Measurements from ENCODE around the gene ADAMTS13. TPM values are rescaled to one million over a fixed set of nuclear protein-coding genes. Genes with fewer than 3 reads are reported as not detected.

Gene ADAMTS13
- total RNA-seq, 2 experiments from 2014 or later, result 2.2 to 2.6 TPM

DNA sequence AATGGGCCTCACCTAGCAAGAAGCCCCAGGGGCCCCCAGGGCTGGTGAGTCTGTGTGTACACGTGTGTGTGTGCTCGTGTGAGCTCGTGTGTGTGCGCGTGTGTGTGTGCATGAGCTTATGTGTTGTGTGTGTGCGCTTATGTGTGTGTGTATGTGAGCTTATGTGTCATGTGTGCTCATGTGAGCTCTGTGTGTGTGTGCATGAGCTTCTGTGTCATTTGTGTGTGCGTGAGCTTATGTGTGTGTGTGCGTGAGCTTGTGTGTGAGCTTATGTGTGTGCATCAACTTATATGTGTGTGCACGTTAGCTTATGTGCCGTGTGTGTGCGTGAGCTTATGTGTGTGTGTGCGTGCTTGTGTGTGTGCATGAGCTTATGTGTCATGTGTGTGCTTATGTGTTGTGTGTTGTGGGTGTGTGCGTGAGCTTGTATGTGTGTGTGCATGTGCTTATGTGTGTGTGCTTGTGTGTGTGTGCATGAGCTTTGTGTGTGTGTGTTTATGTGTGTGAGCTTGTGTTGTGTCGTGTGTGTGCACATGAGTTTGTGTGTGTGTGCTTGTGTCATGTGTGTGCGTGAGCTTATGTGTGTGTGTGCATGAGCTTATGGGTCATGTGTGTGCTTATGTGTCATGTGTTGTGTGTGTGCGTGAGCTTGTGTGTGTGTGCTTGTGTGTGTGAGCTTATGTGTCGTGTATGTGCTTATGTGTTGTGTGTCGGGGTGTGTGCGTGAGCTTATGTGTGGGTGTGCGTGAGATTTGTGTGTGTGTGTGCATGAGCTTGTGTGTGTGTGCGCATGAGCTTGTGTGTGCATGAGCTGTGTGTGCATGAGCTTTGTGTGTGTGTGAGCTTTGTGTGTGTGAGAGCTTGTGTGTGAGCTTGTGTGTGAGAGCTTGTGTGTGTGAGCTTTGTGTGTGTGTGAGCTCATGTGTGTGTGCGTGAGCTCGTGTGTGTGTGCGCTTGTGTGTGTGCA lies 73.4 kb downstream of the ADAMTS13 start:
- Histone ChIP-seq H3K4me1 (ENCODE audit: insufficient read depth, low read length) (no peaks in the 10 kb centered on the region), H3K27me3 (ENCODE audit: control insufficient read depth in 1 of 2, insufficient read depth in 2 of 2, low read length in 2 of 2) (peaks cover 0 to 5% of the 10 kb centered on the region in 2 experiments), H3K4me3 (ENCODE audit: low read length) (no peak overlapping the region), H3K27ac (ENCODE audit: low read depth in 1 of 2, low read length in 2 of 2) (no peak overlapping the region), H3K9me3 (ENCODE audit: control insufficient read depth in 1 of 2, insufficient read depth in 1 of 2, low read length in 2 of 2) (peaks cover 0 to 7% of the 10 kb centered on the region in 2 experiments), H3K36me3 (ENCODE audit: insufficient read depth, low read length) (no peaks in the 10 kb centered on the region)
- no peak overlapping the region for H3K4me3 Mint-ChIP-seq
- POLR2A ChIA-PET, result interaction anchor here (0.7 kb wide), 1 partner anchor 55 kb away, joined by 3 read pairs; no protein-coding TSS in a partner anchor
- no peaks in the 10 kb centered on the region for H3K4me1 Mint-ChIP-seq (ENCODE audit: low read depth)
- ATAC-seq (ENCODE audit: poor library complexity) (no peak), DNase-seq (no peak)
- TF ChIP-seq, protein P1, sequence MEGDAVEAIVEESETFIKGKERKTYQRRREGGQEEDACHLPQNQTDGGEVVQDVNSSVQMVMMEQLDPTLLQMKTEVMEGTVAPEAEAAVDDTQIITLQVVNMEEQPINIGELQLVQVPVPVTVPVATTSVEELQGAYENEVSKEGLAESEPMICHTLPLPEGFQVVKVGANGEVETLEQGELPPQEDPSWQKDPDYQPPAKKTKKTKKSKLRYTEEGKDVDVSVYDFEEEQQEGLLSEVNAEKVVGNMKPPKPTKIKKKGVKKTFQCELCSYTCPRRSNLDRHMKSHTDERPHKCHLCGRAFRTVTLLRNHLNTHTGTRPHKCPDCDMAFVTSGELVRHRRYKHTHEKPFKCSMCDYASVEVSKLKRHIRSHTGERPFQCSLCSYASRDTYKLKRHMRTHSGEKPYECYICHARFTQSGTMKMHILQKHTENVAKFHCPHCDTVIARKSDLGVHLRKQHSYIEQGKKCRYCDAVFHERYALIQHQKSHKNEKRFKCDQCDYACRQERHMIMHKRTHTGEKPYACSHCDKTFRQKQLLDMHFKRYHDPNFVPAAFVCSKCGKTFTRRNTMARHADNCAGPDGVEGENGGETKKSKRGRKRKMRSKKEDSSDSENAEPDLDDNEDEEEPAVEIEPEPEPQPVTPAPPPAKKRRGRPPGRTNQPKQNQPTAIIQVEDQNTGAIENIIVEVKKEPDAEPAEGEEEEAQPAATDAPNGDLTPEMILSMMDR (IDR thresholded peaks at IDR 0.05), result no peak
- intact Hi-C loops (cut with DNase I, micrococcal nuclease), result no loop called here
- H3K36me3 Mint-ChIP-seq (ENCODE audit: low read depth), result no peaks in the 10 kb centered on the region
- CTCF ChIA-PET, result no interaction called here
- no peaks in the 10 kb centered on the region for H3K9me3 Mint-ChIP-seq
- peaks cover 7% of the 10 kb centered on the region for H3K27me3 Mint-ChIP-seq
- H3K27ac Mint-ChIP-seq, result no peak overlapping the region

DNA sequence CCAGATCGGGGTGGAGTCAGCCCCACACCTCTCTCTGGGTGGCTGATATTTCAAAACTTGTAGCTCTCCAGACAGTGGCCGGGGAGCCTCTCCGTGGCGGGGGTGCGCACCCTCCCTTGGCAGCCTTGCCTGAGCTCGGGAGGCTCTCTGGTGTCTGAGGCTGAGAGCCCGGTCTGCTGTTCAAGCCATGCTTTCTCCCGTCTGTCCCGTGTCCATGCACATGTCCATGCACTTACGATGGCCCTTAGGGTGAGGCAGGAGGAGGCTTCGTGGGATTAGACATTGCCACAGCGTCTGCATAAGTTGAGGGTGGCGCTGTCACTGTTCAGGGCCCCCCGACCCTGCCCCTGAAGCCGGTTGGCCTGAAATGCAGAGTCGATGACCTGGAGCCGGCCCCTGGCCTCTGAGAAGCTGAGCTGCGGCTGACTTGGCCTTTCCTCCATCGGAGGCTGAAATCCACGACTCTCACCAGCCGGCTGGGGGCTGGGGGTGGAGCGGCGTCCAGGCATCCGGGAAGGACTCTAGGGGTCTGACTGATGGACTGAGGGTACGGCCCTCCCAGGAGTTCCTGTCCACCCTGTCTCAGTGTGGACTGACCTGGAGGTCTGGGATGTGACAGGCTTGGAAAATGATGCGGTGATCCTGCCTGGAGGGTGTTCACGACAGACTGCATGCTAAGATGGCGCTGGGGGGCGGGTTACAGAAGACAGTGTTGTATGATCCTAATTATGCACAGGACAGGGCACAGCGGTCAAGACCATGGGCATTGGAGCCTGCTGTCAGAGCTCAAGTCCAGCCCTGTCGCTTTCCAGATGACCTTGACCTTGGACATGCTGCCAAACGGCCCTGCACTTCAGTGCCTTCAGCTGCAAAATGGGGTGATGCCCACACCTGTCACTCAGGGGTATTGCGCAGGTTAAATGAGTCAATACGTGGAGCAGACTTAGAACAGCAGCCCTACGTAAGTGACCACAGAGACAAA lies 75.0 kb downstream of the ADAMTS13 start:
- peaks cover 0 to 2% of the 10 kb centered on the region in 2 experiments for H3K27me3 ChIP-seq (ENCODE audit: control insufficient read depth in 1 of 2, insufficient read depth in 2 of 2, low read length in 2 of 2)
- Mint-ChIP-seq H3K27ac (no peak overlapping the region), H3K27me3 (peaks cover 7% of the 10 kb centered on the region), H3K9me3 (peaks cover 3% of the 10 kb centered on the region), H3K4me1 (ENCODE audit: low read depth) (no peaks in the 10 kb centered on the region), H3K36me3 (ENCODE audit: low read depth) (no peaks in the 10 kb centered on the region), H3K4me3 (no peak overlapping the region)
- POLR2A ChIA-PET, result no interaction called here
- TF ChIP-seq, protein P1 (IDR thresholded peaks at IDR 0.05), result no peak
- DNase-seq (no peak), ATAC-seq (ENCODE audit: poor library complexity) (no peak)
- no peak overlapping the region for H3K27ac ChIP-seq (ENCODE audit: low read depth in 1 of 2, low read length in 2 of 2)
- CTCF ChIA-PET, result no interaction called here
- H3K4me1 ChIP-seq (ENCODE audit: insufficient read depth, low read length), result no peaks in the 10 kb centered on the region
- no peak overlapping the region for H3K4me3 ChIP-seq (ENCODE audit: low read length)
- H3K9me3 ChIP-seq (ENCODE audit: control insufficient read depth in 1 of 2, insufficient read depth in 1 of 2, low read length in 2 of 2), result peaks cover 7 to 8% of the 10 kb centered on the region in 2 experiments
- intact Hi-C loops (cut with DNase I, micrococcal nuclease), result no loop called here
- H3K36me3 ChIP-seq (ENCODE audit: insufficient read depth, low read length), result no peaks in the 10 kb centered on the region

DNA sequence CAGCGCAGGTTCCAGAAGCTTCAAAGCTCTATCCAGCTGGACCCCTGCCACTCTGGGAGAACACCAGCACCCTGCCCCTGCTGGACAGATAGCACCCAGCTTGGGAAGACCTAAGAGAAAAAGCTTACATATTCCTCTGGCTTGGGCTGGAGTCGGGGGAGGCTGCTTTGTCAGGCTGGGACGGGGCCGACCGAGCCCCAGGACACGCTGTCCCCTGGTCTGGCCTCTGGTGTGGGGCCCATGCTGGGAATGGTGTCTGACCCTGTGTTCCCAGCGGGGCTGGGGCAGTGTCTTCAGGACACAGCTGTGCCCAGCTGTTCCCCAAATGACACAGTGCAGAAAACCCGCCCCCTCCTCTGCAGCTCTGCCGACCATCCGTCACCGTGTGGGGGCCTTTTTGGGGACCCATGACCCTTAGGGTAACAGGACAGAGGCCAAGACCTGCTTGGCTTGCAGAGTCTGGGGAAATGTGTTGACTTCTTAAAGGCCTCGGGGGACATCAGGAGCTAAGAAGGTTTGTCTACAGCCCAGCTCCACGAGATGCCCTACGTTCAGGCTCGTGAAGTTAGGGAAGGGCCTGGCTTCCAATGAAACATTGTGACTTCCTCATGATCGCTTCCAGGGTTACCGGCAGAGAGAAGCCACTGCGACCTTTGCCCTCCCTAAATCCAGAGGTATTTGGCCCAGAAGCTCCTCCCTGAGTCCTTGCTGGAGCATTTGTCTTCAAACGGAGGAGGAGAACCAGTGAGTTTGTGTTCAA lies 77.1 kb downstream of the ADAMTS13 start:
- TF ChIP-seq, protein P1 (IDR thresholded peaks at IDR 0.05), result no peak
- Mint-ChIP-seq H3K36me3 (ENCODE audit: low read depth) (no peaks in the 10 kb centered on the region), H3K27ac (no peak overlapping the region), H3K4me1 (ENCODE audit: low read depth) (no peaks in the 10 kb centered on the region), H3K4me3 (no peak overlapping the region), H3K9me3 (peaks cover 3% of the 10 kb centered on the region), H3K27me3 (peaks cover 7% of the 10 kb centered on the region)
- POLR2A ChIA-PET, result no interaction called here
- intact Hi-C loops (cut with DNase I, micrococcal nuclease), result no loop called here
- Histone ChIP-seq H3K4me3 (ENCODE audit: low read length) (no peak overlapping the region), H3K9me3 (ENCODE audit: control insufficient read depth in 1 of 2, insufficient read depth in 1 of 2, low read length in 2 of 2) (peaks cover 12 to 18% of the 10 kb centered on the region in 2 experiments), H3K27me3 (ENCODE audit: control insufficient read depth in 1 of 2, insufficient read depth in 2 of 2, low read length in 2 of 2) (peaks cover 0 to 2% of the 10 kb centered on the region in 2 experiments), H3K36me3 (ENCODE audit: insufficient read depth, low read length) (no peaks in the 10 kb centered on the region), H3K4me1 (ENCODE audit: insufficient read depth, low read length) (no peaks in the 10 kb centered on the region), H3K27ac (ENCODE audit: low read depth in 1 of 2, low read length in 2 of 2) (no peak overlapping the region)
- no peak for ATAC-seq (ENCODE audit: poor library complexity)
- CTCF ChIA-PET, result no interaction called here
- DNase-seq, result no peak

All from CD4-positive, alpha-beta T cell (primary cell).